Kidney (tissue), 14 donors: Measurements from ENCODE around the gene TSNAX. TPM values are rescaled to one million over a fixed set of nuclear protein-coding genes. Genes with fewer than 3 reads are reported as not detected.

ENCODE experiments used
- DNase-seq, 5 donors: peaks; one replicate each; pipeline ENCODE4 v3.0.0-alpha.2; 2013 to 2020
- FAIRE-seq: peaks from 2 replicates; lab custom pipeline; 2012; peaks lifted over from hg19 to GRCh38; lab: Jason Lieb, UNC
- H3K27ac ChIP-seq, 2 donors: one replicate each; pipeline ENCODE4 v1.7.0; 2013; ENCODE audit warnings: low read depth in 2 of 2, low read length in 2 of 2, inconsistent platforms in 1 of 2
- H3K27me3 ChIP-seq: one replicate; pipeline ENCODE4 v1.7.1; 2013; ENCODE audit warnings: low read length, inconsistent platforms; ENCODE audit not compliant: control insufficient read depth, insufficient read depth
- H3K36me3 ChIP-seq, 3 donors: one replicate each; pipeline versions ENCODE4 v1.7.0 to v1.7.1; 2013; ENCODE audit warnings: low read length in 3 of 3, control low read depth in 1 of 3, inconsistent platforms in 1 of 3; ENCODE audit not compliant: insufficient read depth in 3 of 3, control insufficient read depth in 2 of 3
- H3K4me1 ChIP-seq, 3 donors: one replicate each; pipeline versions ENCODE4 v1.7.0 to v1.7.1; 2013; ENCODE audit warnings: low read length in 3 of 3, inconsistent platforms in 1 of 3, low read depth in 1 of 3; ENCODE audit not compliant: control insufficient read depth in 2 of 3, insufficient read depth in 2 of 3
- H3K4me3 ChIP-seq, 3 donors: one replicate each; pipeline versions ENCODE4 v1.7.0 to v1.8.1; 2013; ENCODE audit warnings: low read length in 3 of 3, control low read depth in 1 of 3, inconsistent platforms in 1 of 3
- H3K9ac ChIP-seq, 3 donors: one replicate each; pipeline versions ENCODE4 v1.7.0 to v1.7.1; 2013; ENCODE audit warnings: low read length in 3 of 3, control low read depth in 1 of 3, inconsistent platforms in 1 of 3
- H3K9me3 ChIP-seq, 3 donors: one replicate each; pipeline versions ENCODE4 v1.7.0 to v1.7.1; 2013; ENCODE audit warnings: low read length in 3 of 3, control low read depth in 1 of 3, inconsistent platforms in 1 of 3; ENCODE audit not compliant: control insufficient read depth in 2 of 3, insufficient read depth in 1 of 3
- intact Hi-C: fragments of 100-400 bp; cut with DNase I; formaldehyde crosslinking; loops from one replicate; pipeline ENCODE4 v1.11.1; 2022
- polyA plus RNA-seq: library from polyadenylated mRNA; stranded (reverse); fragments of 350-450 nt; fragmentation: Illumina TruSeq; extraction: RNeasy Lipid Tissue Mini Kit (QIAGEN cat#74804); gene quantifications from one replicate; pipeline ENCODE4 v1.2.3, GENCODE V29; 2014; ENCODE audit warnings: low read depth, low replicate concordance; ENCODE audit not compliant: insufficient read depth
- total RNA-seq: library from RNA; stranded (reverse); fragmentation: NEBNext Ultra II Directional; extraction: Animal tissue kit (Norgen Biotek cat#: 25700); gene quantifications from one replicate; pipeline ENCODE4 v1.2.1, GENCODE V29; 2021
- TF ChIP-seq, protein P1 (sequence below): IDR thresholded peaks from 3 replicates; pipeline ENCODE4 v1.5.1; 2012; ENCODE audit warnings: mild to moderate bottlenecking, moderate library complexity, borderline replicate concordance; ENCODE audit not compliant: insufficient read depth; ENCODE audit errors: extremely low read depth
- donor health status: control.
- donor health status: control.
- donor health status: control.
- donor health status: control.
- donor health status: control.
- donor health status: DM: yes; HTN: yes; CAD: no.
- donor health status: Normal renal cell carcinoma (clear cell type).

TSNAX gene
- total and polyA plus RNA-seq, 2 donors from 2014 or later, result 27.1 to 42.3 TPM

DNA sequence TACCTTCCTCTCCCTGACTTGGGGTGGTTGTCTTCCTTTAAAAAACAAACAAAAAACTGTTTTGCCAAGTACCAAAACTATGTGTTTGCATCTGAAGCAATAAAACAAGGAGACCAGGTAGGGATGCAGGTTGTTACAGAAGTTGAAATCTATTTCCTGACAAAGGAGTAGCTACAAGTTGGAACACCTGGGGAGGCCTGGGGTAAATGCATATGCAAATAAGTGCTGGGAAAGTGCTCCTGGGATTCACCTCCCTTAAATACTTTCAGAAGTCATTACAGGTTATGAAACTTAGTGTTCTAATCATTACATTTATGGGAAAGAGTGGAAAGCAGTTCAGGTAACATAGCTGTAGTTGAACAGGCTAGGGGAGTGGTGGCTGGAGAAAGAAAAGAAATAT lies 1.9 kb upstream of the TSNAX start:
- no peak for DNase-seq
- H3K27ac ChIP-seq, result no peak overlapping the region
- TF ChIP-seq, protein P1, sequence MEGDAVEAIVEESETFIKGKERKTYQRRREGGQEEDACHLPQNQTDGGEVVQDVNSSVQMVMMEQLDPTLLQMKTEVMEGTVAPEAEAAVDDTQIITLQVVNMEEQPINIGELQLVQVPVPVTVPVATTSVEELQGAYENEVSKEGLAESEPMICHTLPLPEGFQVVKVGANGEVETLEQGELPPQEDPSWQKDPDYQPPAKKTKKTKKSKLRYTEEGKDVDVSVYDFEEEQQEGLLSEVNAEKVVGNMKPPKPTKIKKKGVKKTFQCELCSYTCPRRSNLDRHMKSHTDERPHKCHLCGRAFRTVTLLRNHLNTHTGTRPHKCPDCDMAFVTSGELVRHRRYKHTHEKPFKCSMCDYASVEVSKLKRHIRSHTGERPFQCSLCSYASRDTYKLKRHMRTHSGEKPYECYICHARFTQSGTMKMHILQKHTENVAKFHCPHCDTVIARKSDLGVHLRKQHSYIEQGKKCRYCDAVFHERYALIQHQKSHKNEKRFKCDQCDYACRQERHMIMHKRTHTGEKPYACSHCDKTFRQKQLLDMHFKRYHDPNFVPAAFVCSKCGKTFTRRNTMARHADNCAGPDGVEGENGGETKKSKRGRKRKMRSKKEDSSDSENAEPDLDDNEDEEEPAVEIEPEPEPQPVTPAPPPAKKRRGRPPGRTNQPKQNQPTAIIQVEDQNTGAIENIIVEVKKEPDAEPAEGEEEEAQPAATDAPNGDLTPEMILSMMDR, result no peak
- no peaks in the 10 kb centered on the region for H3K9me3 ChIP-seq
- H3K4me3 ChIP-seq, result no peak overlapping the region
- no peak for FAIRE-seq
- no peak overlapping the region for H3K9ac ChIP-seq
- H3K4me1 ChIP-seq, result peaks cover 0 to 12% (median 10%) of the 10 kb centered on the region in 3 donors
- peaks cover 0 to 6% (median 0%) of the 10 kb centered on the region in 3 donors for H3K36me3 ChIP-seq
- intact Hi-C loops, result no loop called here
- H3K27me3 ChIP-seq, result no peaks in the 10 kb centered on the region

DNA sequence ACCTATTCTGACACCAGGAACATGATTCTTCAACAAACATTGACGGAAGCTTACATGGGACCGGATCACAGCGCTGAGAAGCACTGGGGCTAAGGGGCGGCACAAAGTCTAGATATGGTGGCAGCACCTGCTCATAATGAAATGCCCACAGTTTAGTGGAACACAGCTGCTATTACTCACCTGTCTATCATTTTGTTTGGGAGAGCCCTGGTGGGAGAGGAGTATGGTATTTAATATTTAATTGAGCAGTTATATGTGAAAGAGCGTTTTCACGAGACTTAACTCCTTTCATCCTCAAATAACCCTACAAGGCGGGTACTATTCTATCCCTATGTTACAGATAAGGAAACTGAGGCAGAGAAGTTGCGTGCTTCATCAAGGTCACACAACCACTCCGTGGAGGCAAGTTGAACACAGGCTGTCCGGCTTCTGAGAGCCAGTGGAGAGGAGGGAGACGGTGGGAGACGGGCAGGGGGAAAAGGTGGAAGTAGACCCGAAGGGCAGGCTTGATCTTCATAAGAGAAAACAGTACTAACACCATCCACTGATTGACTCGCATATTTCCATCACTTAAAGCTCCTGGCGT lies 790 bp upstream of the TSNAX start:
- Histone ChIP-seq H3K4me3 (peak overlapping the region; percentile 92 to 99 (median 99)), H3K9ac (peak overlapping the region; percentile 77 to 99 (median 85)), H3K36me3 (peaks cover 0 to 6% (median 0%) of the 10 kb centered on the region in 3 donors), H3K4me1 (peaks cover 0 to 12% (median 10%) of the 10 kb centered on the region in 3 donors), H3K9me3 (no peaks in the 10 kb centered on the region), H3K27ac (peak overlapping the region; percentile 98 to 99), H3K27me3 (no peaks in the 10 kb centered on the region)
- FAIRE-seq, result no peak
- no peak for DNase-seq
- intact Hi-C loops, result no loop called here
- TF ChIP-seq, protein P1, result no peak

DNA sequence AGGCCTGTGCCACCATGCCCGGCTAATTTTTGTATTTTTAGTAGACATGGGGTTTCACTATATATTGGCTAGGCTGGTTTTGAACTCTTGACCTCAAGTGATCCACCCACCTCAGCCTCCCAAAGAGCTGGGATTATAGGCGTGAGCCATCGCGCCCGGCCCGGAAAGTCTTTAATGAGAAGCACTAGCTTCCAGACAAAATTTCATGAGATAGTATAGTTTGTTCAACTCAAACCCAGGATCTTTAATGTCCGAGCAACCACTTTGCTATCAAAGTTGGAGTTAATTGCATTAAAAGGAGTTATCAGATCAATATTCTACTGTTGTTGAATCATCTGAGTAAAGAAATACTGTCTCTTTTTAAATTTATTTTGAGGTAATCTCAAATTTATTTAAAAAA lies 4.8 kb downstream of the TSNAX start:
- FAIRE-seq, result no peak

More for the DNA sequence above, 4.8 kb downstream of the TSNAX start:
- intact Hi-C loops, result no loop called here
- TF ChIP-seq, protein P1, result no peak
- Histone ChIP-seq H3K9ac (no peak overlapping the region), H3K27ac (no peak overlapping the region), H3K9me3 (no peaks in the 10 kb centered on the region), H3K36me3 (peaks cover 0 to 8% (median under 1%) of the 10 kb centered on the region in 3 donors), H3K4me3 (no peak overlapping the region), H3K4me1 (peaks cover 0 to 17% (median 10%) of the 10 kb centered on the region in 3 donors), H3K27me3 (no peaks in the 10 kb centered on the region)
- no peak for DNase-seq
